Esophagus muscularis mucosa (tissue), 3 donors: ENCODE results near the gene MAP3K9.

ENCODE experiments used
- CTCF ChIP-seq, 3 experiments: fragments of 200-600 bp in 2 of 3; fragments of 450-650 bp in 1 of 3; sonication (generic) in 2 of 3; IDR thresholded peaks; one replicate each; pipeline ENCODE4 v1.5.1; 2017 to 2019; ENCODE audit warnings: antibody characterized with exemption in 3 of 3, mild to moderate bottlenecking in 2 of 3, moderate library complexity in 1 of 3
- EP300 ChIP-seq: sonication (generic); formaldehyde crosslinking; IDR thresholded peaks from one replicate; pipeline ENCODE4 v1.6.1; 2017; ENCODE audit warnings: antibody characterized with exemption

- TF ChIP-seq EP300 (no peak), CTCF (IDR thresholded peaks at IDR 0.05) (no peak)
These were observed 693 bp downstream of the MAP3K9 start for GRCh38 chr14:70808416-70809224.
